Retinal pigment epithelial cell (primary cell): ENCODE results near the gene MPV17L2.

Experiments
- DNase-seq: peaks from one replicate; pipeline ENCODE4 v3.0.0-alpha.2; 2010; ENCODE audit warnings: low read depth
- H3K4me3 ChIP-seq: 2 replicates; pipeline ENCODE4 v1.5.1; 2011; ENCODE audit warnings: mild to moderate bottlenecking, low read length, control low read depth, moderate library complexity
- CTCF ChIP-seq: conservative IDR thresholded peaks from 2 replicates; pipeline ENCODE4 v1.5.1; 2011; ENCODE audit warnings: low read depth, low read length, control low read depth, inconsistent platforms

MPV17L2 gene

DNA sequence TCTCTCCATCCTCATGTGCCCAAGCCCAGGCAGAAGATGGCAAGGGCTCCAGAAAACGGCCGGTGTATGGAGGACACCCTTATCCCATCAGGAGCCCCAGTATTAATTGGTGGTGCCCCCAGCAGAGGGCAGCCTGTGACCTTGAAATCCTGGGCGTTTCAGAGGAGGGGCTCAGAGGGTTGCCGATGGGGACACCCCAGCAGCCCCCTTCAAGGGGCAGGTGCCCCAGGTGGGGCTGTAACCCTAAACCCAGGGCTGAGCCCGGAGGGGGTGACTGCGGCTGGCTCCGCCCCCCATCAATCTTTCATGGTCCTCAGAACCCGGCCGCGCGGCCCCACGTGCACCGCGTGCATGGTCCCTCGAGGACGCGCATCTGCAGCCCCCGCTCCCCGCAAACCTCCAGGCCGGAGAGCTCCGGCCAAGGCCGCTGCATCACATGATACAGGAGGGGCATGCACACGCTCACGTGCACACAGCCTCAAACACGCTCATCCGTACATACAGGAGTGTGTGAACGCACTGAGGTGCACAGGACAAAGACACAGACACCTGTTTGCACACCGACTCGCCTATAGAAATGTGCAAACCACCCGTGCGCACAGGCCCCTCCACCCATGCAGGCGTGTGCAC is 9.9 kb downstream of the MPV17L2 start:
- H3K4me3 ChIP-seq: peak overlapping the region; percentile 67
- no peak for DNase-seq
- TF ChIP-seq CTCF: peak; percentile 42

DNA sequence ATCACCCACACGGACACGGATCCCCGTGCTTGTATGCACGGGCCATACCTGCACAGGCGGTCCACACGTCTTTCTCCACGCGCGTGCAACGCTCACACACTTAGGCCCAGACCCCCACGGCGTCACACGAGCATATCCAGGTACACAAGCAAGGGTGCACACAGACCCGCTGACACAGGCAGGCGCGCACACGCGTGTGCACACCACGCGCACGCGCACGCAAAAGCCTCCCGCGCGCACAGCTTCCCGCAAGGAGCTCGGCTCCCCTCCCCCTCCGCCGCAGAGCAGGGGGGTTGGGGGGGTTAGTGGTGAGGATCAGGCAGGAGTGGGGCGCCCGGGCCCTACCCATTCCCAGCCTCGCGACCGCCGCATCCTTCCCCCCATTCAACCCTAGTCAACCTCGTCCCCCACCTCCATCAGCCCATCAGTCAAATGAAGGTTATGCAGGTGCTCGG is 10.4 kb downstream of the MPV17L2 start:
- DNase-seq: no peak
- no peak for TF ChIP-seq CTCF
- H3K4me3 ChIP-seq: peak overlapping the region; percentile 67

GRCh38 chr19:18203863-18204393 is 10.9 kb downstream of the MPV17L2 start, which contains the start of gene RAB3A:
Gene RAB3A (minus strand): TSS chr19:18204042. CDS start chr19:18202740, 1,302 bp downstream.
- peak within 1 kb of the TSS; percentile 75 for H3K4me3 ChIP-seq
- peak; percentile 100 for DNase-seq
- TF ChIP-seq CTCF: no peak

GRCh38 chr19:18204394-18205199 is 11.6 kb downstream of the MPV17L2 start:
- no peak for DNase-seq

DNA sequence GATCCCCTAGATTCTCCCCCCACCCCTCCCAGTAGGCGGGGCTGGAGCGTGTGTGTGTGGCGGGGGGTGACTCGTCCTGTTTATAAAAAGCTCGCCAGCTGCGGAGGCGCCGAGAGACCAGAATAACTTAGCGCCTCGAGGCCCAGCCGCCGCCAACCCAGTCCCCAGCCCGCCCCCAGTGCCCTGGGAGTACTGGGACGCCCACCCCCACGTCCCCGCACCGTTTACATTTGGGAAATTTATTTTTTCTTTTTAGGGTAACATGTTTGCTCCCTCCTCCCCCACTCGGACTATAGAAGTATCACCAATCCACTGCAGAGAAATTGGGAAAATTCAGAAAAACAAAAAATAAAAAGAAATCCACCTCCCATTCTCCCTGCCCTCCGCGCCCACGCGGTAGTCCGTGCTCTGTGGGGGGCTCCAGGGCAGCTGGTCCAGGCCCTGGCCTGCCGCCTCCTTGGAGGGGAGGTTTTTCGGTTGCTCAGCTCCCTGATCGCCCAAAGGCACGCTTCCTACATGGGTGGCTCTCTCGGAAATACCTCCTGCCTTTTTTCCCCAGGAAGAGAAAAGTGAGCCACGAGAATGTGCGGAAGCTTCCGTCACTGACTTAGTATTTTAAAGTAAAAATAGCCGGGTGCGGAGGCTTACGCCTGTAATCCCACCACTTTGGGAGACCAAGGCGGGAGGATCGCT is 12.3 kb downstream of the MPV17L2 start:
- DNase-seq: no peak
- H3K4me3 ChIP-seq: peak overlapping the region; percentile 75
- TF ChIP-seq CTCF: no peak

More at GRCh38 chr19:18204394-18205199, 11.6 kb downstream of the MPV17L2 start:
- no peak for TF ChIP-seq CTCF
- peak overlapping the region; percentile 75 for H3K4me3 ChIP-seq

DNA sequence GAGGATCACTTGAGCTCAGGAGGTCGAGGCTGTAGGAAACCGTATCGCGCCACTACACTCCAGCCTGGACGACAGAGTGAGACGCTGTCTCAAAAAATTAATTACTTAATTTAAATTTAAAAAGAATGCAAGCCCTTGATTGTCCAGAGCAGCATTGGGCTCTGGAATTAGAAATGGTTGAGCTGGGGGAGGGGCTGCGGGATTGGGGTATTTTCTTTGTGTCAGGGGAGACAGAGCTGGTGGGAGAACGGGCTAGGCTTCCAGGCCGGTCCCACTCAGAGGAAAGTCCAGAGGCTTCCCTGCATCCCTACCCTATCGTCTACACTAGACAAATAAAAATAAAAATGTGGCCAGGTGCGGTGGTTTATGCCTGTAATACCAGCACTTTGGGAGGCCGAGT is 13.0 kb downstream of the MPV17L2 start:
- TF ChIP-seq CTCF: no peak
- H3K4me3 ChIP-seq: no peak overlapping the region
- no peak for DNase-seq
